Measurements from ENCODE around the gene POLH.
"Not testable (repeated sequence)": the region's sequence is repeated elsewhere in the genome, so short reads cannot be mapped to it uniquely, and the experiment has no call there.

Gene POLH

GRCh38 chr6:43608310-43608763 is 32.4 kb downstream of the POLH start:
- peak; percentile 59 for DNase-seq

GRCh38 chr6:43608807-43609206 is 32.8 kb downstream of the POLH start:
- no peak for DNase-seq

GRCh38 chr6:43609402-43609801 is 33.4 kb downstream of the POLH start:
- no peak for DNase-seq

GRCh38 chr6:43610431-43610830 is 34.4 kb downstream of the POLH start:
- DNase-seq, result no peak

- no peak for DNase-seq
Measured at GRCh38 chr6:43613721-43614395, 37.9 kb downstream of the POLH start.

- DNase-seq, result no peak
Measured at GRCh38 chr6:43614396-43614730, 38.4 kb downstream of the POLH start.

GRCh38 chr6:43616725-43617472 is 40.9 kb downstream of the POLH start:
- DNase-seq, result no peak

GRCh38 chr6:43621078-43621835 is 45.3 kb downstream of the POLH start:
- no peak for DNase-seq

- DNase-seq, result no peak
Measured at GRCh38 chr6:43621836-43622180, 45.8 kb downstream of the POLH start.

- DNase-seq, result no peak
Measured at GRCh38 chr6:43622541-43622940, 46.6 kb downstream of the POLH start.

GRCh38 chr6:43623880-43624785 is 48.1 kb downstream of the POLH start:
- no peak for DNase-seq

- DNase-seq, result no peak
Measured at GRCh38 chr6:43624786-43625288, 48.9 kb downstream of the POLH start.

- DNase-seq, result no peak
Measured at GRCh38 chr6:43625393-43625992, 49.5 kb downstream of the POLH start.

- DNase-seq, result peak; percentile 95
Measured at GRCh38 chr6:43627008-43627825, 51.2 kb downstream of the POLH start.

- peak; percentile 23 for DNase-seq
Measured at GRCh38 chr6:43628393-43629103, 52.6 kb downstream of the POLH start.

- DNase-seq, result peak; percentile 99
Measured at GRCh38 chr6:43629104-43629504, 53.1 kb downstream of the POLH start, which contains the start of gene GTPBP2. Gene GTPBP2 (minus strand): TSS chr6:43629264. CDS start chr6:43629162, 102 bp downstream.

- peak; percentile 97 for DNase-seq
Measured at GRCh38 chr6:43629505-43630300, 53.7 kb downstream of the POLH start.

GRCh38 chr6:43630980-43631619 is 55.1 kb downstream of the POLH start:
- DNase-seq, result no peak

GRCh38 chr6:43633002-43633401 is 57.0 kb downstream of the POLH start:
- not testable (repeated sequence) for DNase-seq

Measured in HCEC 1CT (cell line).